PC-9 (cell line): Measurements from ENCODE around the gene DENND5A. TPM values are rescaled to one million over a fixed set of nuclear protein-coding genes. Genes with fewer than 3 reads are reported as not detected.

ENCODE experiments used
- BruUV-seq: library from RNA; stranded (reverse); fragments of 400-500 nt; replicated peaks from 2 replicates; lab custom pipeline; 2021; lab: Mats Ljungman, UMichigan
- CTCF ChIA-PET: fragments of 300-600 bp; sonication (Branson Sonifier 250); formaldehyde crosslinking; loops from one replicate; lab custom pipeline; 2022; ENCODE audit warnings: antibody characterized with exemption; lab: Charles Lee
- POLR2A ChIA-PET: fragments of 300-600 bp; sonication (Branson Sonifier 250); formaldehyde crosslinking; loops from one replicate; lab custom pipeline; 2022; ENCODE audit warnings: antibody characterized with exemption; ENCODE audit not compliant: unreplicated experiment; lab: Charles Lee
- DNase-seq, 2 experiments: peaks; one replicate each; pipeline versions ENCODE4 v3.0.0 to v3.0.0-alpha.2; 2015 to 2022; ENCODE audit warnings: mixed read lengths in 1 of 2
- H2AFZ ChIP-seq: fragments of 200-600 bp; sonication (generic); 2 replicates; pipeline ENCODE4 v1.8.1; 2017; ENCODE audit warnings: antibody characterized with exemption
- H3F3A ChIP-seq: fragments of 200-600 bp; sonication (generic); 2 replicates; pipeline ENCODE4 v1.8.1; 2017; ENCODE audit warnings: antibody characterized with exemption, mild to moderate bottlenecking, low read depth; ENCODE audit not compliant: insufficient read depth
- H3K27ac ChIP-seq: fragments of 200-600 bp; sonication (generic); 2 replicates; pipeline ENCODE4 v1.6.1; 2016; ENCODE audit warnings: mixed run types
- H3K27me3 ChIP-seq: fragments of 200-600 bp; sonication (generic); 2 replicates; pipeline ENCODE4 v1.6.1; 2016; ENCODE audit warnings: low read depth, mixed run types; ENCODE audit not compliant: insufficient read depth
- H3K36me3 ChIP-seq: fragments of 200-600 bp; sonication (generic); 2 replicates; pipeline ENCODE4 v1.6.1; 2016; ENCODE audit warnings: low read depth, mixed run types
- H3K4me1 ChIP-seq: fragments of 200-600 bp; sonication (generic); replicated peaks from 2 replicates; pipeline ENCODE4 v1.6.1; 2016; ENCODE audit warnings: mixed run types; ENCODE audit not compliant: insufficient read depth
- H3K4me2 ChIP-seq: fragments of 200-600 bp; sonication (generic); 2 replicates; pipeline ENCODE4 v1.6.1; 2017; ENCODE audit warnings: mixed run types
- H3K4me3 ChIP-seq: fragments of 200-600 bp; sonication (generic); 2 replicates; pipeline ENCODE4 v1.6.1; 2016; ENCODE audit warnings: mixed run types
- H3K79me2 ChIP-seq: fragments of 200-600 bp; sonication (generic); 2 replicates; pipeline ENCODE4 v1.6.1; 2017; ENCODE audit warnings: low read depth, mixed run types
- H3K9me2 ChIP-seq: fragments of 200-600 bp; sonication (generic); 2 replicates; pipeline ENCODE4 v1.8.1; 2017; ENCODE audit warnings: mild to moderate bottlenecking; ENCODE audit not compliant: insufficient read depth
- H3K9me3 ChIP-seq: fragments of 200-600 bp; sonication (generic); 2 replicates; pipeline ENCODE4 v1.8.1; 2016; ENCODE audit warnings: low read depth; ENCODE audit not compliant: insufficient read depth
- H4K20me1 ChIP-seq: fragments of 200-600 bp; sonication (generic); 2 replicates; pipeline ENCODE4 v1.8.1; 2017; ENCODE audit not compliant: insufficient read depth
- EZH2 ChIP-seq: fragments of 200-600 bp; sonication (generic); IDR thresholded peaks from 2 replicates; pipeline ENCODE4 v1.8.0; 2017; ENCODE audit warnings: antibody characterized with exemption, low read depth
- intact Hi-C: fragments of 100-400 bp; cut with micrococcal nuclease; formaldehyde crosslinking; loops from one replicate; pipeline ENCODE4 v1.10.0; 2022; ENCODE audit not compliant: unreplicated experiment
- total RNA-seq: library from RNA; stranded (reverse); gene quantifications from 2 replicates; pipeline ENCODE4 v1.2.3, GENCODE V29; 2021
- TF ChIP-seq, protein P1 (sequence below): fragments of 200-600 bp; sonication (generic); conservative IDR thresholded peaks from 2 replicates; pipeline ENCODE4 v1.6.1; 2017; ENCODE audit warnings: mixed run types, antibody characterized with exemption, mild to moderate bottlenecking, moderate library complexity

The DENND5A gene
- total RNA-seq, 1 experiment from 2014 or later, result 19.8 TPM

DNA sequence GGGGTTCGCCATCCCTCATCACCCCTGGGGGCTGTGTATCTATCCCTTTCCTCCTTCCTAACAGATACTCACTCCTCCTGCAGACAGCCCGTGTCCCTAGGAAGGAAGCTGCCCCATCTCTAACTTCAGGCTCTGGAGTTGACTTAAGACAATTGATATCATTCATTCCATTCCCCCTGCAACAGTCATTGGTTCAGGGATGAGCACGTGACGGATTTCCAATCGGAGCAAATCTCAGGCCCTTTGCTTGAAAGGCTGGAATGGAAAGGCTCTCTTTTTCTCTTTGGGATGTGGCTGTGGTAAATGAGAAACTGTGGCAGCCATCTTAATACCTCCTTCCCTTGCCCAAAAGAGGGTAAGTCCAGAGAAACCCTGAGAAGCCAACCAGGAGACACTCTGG is 168.7 kb downstream of the DENND5A start:
- H3K9me3 ChIP-seq, result no peaks in the 10 kb centered on the region
- no peaks in the 10 kb centered on the region for H3K4me1 ChIP-seq
- BruUV-seq, result no TSS peak
- H3F3A ChIP-seq, result no peaks in the 10 kb centered on the region
- DNase-seq, result no peak
- H3K27ac ChIP-seq, result no peak overlapping the region
- intact Hi-C loops, result no loop called here
- ChIA-PET POLR2A (no interaction called here), CTCF (no interaction called here)
- H3K4me3 ChIP-seq, result no peak overlapping the region
- H3K4me2 ChIP-seq, result no peak overlapping the region
- no peaks in the 10 kb centered on the region for H3K36me3 ChIP-seq
- no peaks in the 10 kb centered on the region for H4K20me1 ChIP-seq
- no peaks in the 10 kb centered on the region for H3K9me2 ChIP-seq
- H2AFZ ChIP-seq, result no peak overlapping the region
- TF ChIP-seq EZH2, result no peak
- TF ChIP-seq, protein P1, sequence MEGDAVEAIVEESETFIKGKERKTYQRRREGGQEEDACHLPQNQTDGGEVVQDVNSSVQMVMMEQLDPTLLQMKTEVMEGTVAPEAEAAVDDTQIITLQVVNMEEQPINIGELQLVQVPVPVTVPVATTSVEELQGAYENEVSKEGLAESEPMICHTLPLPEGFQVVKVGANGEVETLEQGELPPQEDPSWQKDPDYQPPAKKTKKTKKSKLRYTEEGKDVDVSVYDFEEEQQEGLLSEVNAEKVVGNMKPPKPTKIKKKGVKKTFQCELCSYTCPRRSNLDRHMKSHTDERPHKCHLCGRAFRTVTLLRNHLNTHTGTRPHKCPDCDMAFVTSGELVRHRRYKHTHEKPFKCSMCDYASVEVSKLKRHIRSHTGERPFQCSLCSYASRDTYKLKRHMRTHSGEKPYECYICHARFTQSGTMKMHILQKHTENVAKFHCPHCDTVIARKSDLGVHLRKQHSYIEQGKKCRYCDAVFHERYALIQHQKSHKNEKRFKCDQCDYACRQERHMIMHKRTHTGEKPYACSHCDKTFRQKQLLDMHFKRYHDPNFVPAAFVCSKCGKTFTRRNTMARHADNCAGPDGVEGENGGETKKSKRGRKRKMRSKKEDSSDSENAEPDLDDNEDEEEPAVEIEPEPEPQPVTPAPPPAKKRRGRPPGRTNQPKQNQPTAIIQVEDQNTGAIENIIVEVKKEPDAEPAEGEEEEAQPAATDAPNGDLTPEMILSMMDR, result no peak
- H3K27me3 ChIP-seq, result no peaks in the 10 kb centered on the region
- no peaks in the 10 kb centered on the region for H3K79me2 ChIP-seq

DNA sequence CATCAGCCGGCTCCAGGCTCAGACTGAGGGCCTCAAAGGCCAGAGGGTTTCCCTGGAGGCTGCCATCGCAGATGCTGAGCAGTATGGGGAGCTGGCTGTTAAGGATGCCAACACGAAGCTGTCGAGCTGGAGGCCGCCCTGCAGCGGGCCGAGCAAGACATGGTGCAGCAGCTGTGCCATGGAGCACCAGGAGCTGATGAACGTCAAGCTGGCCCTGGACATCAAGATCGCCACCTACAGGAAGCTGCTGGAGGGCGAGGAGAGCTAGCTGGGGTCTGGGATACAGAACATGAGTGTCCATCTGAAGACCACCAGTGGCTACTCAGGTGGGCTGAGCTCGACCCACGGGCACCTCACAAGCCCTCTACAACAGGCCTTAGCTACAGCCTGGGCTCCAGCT is 169.7 kb downstream of the DENND5A start:
- ChIA-PET POLR2A (no interaction called here), CTCF (no interaction called here)
- H3K4me1 ChIP-seq, result no peaks in the 10 kb centered on the region
- no peak overlapping the region for H3K4me3 ChIP-seq
- H4K20me1 ChIP-seq, result no peaks in the 10 kb centered on the region
- H3K27ac ChIP-seq, result no peak overlapping the region
- TF ChIP-seq, protein P1, result no peak
- TF ChIP-seq EZH2, result no peak
- no peaks in the 10 kb centered on the region for H3K36me3 ChIP-seq
- no peaks in the 10 kb centered on the region for H3F3A ChIP-seq
- no peak overlapping the region for H3K4me2 ChIP-seq
- DNase-seq, result no peak
- intact Hi-C loops, result no loop called here
- no peak overlapping the region for H2AFZ ChIP-seq
- H3K27me3 ChIP-seq, result no peaks in the 10 kb centered on the region
- no peaks in the 10 kb centered on the region for H3K9me2 ChIP-seq
- no peaks in the 10 kb centered on the region for H3K9me3 ChIP-seq
- no peaks in the 10 kb centered on the region for H3K79me2 ChIP-seq
- no TSS peak for BruUV-seq

DNA sequence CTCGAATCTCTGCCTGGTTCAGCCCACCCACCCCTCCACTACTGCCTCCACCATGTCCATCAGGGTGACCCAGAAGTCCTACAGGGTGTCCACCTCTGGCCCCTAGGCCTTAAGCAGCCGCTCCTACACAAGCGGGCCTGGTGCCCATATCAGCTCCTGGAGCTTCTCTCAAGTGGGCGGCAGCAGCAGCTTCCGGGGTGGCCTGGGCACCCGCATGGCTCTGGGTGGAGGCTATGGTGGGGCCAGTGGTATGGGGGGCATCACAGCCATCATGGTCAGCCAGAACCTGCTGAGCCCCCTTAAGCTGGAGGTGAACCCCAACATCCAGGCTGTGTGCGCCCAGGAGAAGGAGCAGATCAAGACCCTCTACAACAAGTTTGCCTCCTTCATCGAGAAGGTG is 170.7 kb downstream of the DENND5A start:
- no peak overlapping the region for H3K4me3 ChIP-seq
- CTCF ChIA-PET, result no interaction called here
- intact Hi-C loops, result no loop called here

More for the DNA sequence above, 170.7 kb downstream of the DENND5A start:
- no peaks in the 10 kb centered on the region for H3K9me3 ChIP-seq
- no peak overlapping the region for H3K4me2 ChIP-seq
- POLR2A ChIA-PET, result no interaction called here
- H3K27me3 ChIP-seq, result no peaks in the 10 kb centered on the region
- H3K36me3 ChIP-seq, result no peaks in the 10 kb centered on the region
- H3K9me2 ChIP-seq, result no peaks in the 10 kb centered on the region
- DNase-seq, result no peak
- H2AFZ ChIP-seq, result no peak overlapping the region
- no peak for TF ChIP-seq EZH2
- TF ChIP-seq, protein P1, result no peak
- no peaks in the 10 kb centered on the region for H4K20me1 ChIP-seq
- H3K4me1 ChIP-seq, result no peaks in the 10 kb centered on the region
- no peaks in the 10 kb centered on the region for H3F3A ChIP-seq
- no peaks in the 10 kb centered on the region for H3K79me2 ChIP-seq
- no peak overlapping the region for H3K27ac ChIP-seq
- BruUV-seq, result no TSS peak
